ENCODE measurements around the gene EXTL1.

EXTL1 gene

DNA sequence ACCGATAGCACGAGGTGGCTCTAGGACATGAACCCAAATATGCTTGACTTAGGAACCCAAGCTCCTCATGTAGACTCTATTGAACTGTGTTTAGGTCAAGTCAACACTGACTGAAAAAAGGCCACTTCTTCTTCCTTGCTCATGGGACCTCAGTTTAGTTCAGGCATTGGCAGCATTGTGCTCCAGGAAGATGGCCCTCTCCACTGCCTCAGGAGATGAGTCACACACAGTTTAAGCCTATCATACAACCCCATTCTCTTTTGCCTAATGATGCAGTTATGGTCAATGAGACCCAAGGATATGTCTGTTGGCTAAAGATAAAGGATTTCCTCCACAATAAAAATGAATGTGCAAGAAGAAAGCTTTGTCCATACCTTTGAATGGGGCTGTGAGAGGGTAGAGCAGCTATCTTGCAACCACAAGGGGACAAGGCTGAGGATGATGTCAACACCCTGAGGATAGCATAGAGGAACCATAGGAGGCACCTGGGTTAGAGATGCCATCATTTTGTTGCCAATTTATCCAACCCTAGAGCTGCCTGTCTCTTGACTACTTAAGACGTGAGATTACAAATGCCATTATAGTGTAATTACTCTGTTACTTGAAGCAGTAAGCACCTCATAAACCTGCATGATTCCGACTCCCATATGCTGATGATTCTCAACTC, 48.9 kb downstream of the EXTL1 start:
- no peak for DNase-seq (ENCODE audit: low spot score)

DNA sequence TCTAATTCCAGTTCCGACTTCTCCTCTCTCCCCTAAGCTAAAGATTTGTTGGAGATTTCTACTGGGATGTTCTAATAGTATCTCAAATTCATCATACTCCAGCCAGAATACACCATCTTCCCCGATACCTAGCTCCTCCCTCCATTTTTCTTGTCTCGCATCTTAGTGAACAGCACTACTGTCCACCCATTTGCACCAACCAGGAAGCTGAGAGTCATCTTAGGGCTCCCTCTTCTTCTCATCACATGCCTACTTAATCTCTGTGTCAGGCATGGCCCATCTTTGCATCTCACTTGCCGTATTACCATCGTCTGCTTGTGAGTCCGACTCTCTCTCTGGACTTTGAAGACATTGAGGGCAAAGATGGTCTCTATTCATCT, 49.4 kb downstream of the EXTL1 start:
- DNase-seq (ENCODE audit: low spot score), result no peak

DNA sequence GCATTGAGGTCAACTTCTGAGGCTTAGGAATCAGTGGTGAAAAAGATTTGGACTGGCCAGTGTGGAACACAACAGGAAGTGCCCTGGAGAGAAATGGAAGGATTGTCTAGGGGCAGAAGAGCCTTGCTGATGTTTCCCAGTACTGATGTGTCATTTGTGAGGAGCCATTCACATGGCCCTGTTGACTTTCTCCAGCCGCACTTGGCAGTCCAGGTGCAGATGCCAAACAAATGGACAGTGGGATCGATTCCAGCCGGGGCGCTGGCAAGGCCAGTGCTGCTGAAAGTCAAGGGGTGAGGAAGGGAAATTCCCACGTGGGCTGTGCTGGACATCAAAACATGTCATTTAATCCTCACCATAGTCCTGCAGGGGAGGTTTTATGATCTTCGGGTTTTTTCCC, 50.7 kb downstream of the EXTL1 start:
- no peak for DNase-seq (ENCODE audit: low spot score)

DNA sequence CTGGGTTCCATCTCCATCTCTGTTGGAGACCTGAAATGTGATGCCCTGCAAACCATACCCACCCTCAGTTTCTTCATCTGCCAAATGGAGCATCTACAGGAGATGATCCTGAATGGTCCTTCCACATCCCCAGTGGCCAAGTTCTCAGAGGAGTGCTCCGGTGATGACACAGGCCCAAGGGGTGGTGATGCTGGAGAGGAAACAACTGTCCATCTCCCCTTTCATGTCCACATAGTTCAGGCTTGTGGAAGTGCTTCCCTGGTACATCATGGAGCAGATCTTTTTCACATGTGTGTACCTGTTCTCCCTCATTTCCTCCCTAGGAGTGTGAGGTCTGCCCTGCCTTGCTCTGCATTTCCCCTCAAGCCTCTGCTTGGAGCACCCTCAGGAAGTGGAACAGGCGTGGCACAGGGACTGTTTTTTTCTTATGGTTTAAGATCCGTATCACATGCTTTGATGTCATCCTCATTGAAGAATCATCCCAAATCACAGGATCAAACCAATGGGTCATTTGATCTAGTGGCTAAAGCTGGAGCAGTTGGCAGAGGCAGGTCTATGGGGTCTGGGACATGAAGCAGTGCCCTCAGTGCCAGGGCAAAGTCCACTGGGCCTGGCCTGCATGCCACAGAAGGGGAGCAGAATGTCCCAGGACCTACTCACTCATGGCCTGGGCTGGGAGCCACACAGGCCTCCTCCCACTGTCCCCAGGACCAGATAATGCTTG, 54.0 kb downstream of the EXTL1 start:
- DNase-seq (ENCODE audit: low spot score), result no peak

DNA sequence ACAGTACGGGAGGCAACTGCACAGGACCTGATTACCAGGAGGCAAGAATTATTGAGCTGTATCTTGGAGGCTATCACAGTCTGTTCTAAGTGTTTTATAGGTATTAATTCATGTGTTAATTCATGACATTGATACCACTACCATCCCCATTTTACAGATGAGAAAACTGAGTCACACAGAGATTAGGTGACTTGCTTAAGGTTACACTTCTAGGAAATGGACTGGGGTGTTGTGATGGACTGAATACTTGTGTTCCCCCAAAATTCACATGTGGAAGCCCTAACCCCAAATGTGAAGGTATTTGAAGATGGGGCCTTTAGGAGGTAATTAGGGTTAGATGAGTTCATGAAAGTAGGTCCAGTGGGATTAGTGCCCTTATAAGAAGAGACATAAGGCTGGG, 55.9 kb downstream of the EXTL1 start:
- no peak for DNase-seq (ENCODE audit: low spot score)

DNA sequence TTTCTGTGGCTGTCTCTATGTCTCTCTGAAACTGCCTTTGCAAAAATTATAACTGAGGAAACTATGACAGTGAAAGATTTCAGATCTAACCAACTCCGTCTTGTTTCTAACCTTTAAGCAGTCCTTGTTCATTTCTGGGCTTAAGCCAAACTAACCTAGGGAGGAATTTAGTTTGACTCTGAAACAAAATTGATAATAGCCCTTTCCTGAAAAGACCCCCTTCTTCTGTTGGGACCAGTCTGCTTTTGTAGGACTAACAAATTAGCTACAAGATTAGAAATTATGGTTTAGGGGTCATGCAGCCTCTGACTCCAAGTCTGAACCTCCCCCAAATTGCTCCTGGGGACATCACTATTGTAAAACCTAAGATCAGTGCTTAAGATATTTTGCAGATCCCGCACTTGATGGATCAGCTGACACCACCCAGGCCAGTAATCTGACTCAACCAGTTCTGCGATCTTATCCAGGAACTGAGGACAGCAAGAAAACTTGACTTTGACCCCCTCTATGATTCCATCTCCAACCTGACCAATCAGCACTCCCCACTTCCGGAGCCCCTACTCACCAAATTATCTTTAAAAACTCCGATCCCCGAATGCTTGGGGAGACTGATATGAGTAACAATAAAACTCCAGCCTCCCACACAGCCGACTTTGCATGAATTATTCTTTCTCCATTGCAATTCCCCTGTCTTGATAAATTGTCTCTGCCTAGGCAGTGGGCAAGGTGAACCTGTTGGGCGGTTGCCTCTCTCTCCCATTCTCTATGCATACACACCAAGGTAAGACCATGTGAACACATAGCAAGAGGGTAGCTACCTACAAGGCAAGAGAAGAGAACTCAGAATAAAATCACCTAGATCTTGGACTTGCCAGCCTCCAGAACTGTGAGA, 57.0 kb downstream of the EXTL1 start:
- DNase-seq (ENCODE audit: low spot score), result no peak

DNA sequence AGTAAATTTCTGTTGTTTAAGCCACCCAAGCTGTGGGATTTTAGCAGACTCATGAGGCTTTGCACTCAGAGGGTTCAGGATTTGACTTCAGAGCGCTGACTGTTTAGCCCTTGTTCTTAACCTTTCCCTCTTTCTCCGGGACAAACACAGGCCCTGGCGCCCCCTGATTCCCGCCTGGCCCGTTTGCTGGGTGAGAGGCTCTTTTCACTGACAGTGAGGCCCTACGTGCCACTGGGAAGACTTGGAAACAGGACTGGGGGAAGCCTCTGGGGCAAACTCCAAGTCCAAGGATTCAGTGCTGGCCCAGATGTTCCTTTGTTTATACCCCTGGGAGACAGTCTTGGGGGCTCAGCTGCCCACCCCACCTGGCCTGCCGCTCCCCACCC, 57.6 kb downstream of the EXTL1 start:
- DNase-seq (ENCODE audit: low spot score), result no peak

DNA sequence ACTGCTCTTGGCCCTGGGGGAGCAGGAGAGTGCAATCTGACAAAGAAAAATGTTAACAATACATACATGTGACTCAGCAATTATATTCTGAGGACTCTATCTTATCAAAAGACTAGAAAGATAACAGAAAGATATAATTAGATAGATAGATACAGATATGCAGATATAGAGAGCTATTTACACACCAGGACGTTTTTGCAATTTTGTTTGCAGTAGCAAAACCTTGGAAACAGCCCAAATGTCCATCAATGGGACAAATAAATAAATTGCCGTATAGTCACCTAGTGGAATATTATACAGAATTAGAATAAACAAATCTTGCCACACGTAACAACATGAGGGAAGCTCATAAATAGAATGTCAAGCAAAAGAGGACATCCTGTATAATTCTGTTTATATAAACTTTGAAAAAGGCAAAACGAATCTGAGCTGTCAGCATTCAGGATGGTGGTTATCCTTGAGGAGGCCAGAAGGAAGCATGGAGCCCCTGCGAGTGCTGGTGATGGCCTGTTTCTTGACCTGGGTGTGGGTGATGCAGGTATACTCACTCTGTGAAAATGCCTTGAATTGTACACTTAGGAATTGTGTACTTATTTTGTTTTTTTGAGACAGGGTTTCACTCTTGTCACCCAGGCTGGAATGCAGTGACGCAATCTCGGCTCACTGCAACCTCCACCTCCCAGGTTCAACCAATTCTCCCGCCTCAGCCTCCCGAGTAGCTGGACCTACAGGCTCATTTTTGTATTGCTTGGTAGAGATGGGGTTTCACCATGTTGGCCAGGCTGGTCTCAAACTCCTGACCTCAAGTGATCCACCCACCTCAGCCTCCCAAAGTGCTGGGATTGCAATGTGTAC, 58.6 kb downstream of the EXTL1 start:
- DNase-seq (ENCODE audit: low spot score), result no peak

DNA sequence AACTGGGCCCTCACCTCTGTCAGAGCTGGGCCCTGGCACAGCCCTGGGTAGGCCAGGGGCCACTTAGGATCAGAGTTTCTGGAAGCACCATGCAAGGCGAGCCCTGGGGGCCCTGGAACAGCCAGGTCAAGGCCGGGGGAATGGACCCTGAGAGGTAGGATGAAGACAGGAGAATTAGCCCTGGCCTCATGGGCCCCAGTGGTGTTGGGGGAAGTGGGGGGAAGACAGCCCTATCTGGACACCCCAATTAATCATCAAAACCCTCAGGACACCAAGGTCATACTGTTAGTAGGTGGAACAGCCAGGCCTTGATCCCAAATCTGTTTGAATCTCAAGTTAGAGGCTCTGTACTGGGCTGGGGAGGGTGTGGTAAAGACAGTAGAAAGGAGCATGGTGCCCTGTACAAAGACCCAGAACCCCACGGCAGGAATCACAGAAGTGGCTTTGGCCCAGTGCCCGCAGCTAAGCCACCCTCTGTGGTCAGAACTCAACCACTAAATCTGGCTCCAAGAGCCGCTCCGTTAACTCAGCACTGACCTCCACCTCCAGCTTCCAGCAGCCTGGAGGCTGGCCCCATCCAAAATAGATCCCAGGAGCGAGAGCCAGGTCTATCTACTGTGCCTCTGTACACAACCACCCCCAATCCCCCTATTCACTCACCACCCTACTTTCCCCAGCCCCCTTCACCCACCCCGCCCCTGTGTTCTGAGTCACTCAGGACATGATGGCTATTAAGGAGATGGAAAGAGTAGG, 59.9 kb downstream of the EXTL1 start:
- no peak for DNase-seq (ENCODE audit: low spot score)

DNA sequence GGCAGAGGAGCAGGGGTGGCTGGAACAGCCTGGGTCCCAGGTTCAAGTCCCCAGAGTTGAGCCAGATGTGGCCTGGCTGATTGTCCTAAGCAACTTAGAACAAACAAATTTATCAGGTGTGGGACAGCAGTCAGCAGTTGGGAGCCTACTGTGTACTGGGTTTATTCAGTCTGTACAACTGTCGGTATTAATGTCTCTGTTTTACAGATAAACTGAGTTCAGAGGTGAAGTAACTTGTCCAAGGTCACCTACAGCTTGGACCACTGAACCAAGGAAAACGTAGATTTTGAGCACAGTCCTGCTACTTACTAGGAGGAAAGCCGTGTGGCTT, 60.4 kb downstream of the EXTL1 start:
- DNase-seq (ENCODE audit: low spot score), result no peak

DNA sequence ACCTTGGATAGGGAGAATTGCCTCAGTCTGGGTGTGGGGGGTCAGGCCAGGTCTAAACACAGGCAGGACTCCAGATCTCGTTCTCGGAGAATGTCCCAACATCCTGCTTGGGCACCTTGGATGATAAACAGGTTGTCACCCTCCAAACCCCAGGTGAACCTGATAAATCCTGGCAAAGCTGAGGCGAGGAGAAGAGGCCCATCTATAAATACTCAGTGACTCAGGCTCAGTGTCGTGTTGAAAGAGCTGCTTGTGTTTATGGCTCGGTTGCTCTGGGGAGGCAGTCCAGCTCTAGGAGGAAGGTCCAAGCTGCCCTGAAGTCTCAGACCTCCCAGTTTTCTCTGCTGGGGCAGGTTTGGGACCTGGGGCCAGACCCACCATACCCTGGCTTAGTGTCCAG, 61.6 kb downstream of the EXTL1 start:
- no peak for DNase-seq (ENCODE audit: low spot score)

DNA sequence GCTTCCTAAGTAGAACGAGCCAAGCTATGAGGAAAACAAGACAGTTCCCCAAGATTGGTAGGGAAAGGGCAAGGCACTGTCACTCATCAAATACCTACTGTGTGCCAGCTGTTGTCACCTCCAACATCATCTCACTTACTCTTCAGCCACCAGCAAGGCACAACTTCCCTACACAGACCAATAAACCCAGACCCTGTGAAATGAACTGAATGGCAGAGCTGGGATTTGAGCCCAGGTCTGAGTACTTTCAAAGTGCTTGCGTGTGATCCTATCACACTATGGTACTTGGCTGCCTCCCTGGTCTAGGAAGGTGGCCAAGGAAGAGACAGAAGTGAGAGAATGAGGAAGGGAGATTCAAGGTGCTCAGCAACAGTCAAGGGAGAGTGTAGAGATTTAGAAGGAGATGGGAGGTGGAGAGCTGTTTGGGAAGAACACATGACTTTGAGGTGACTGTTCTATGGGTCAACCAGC, 62.6 kb downstream of the EXTL1 start:
- DNase-seq (ENCODE audit: low spot score), result no peak

DNA sequence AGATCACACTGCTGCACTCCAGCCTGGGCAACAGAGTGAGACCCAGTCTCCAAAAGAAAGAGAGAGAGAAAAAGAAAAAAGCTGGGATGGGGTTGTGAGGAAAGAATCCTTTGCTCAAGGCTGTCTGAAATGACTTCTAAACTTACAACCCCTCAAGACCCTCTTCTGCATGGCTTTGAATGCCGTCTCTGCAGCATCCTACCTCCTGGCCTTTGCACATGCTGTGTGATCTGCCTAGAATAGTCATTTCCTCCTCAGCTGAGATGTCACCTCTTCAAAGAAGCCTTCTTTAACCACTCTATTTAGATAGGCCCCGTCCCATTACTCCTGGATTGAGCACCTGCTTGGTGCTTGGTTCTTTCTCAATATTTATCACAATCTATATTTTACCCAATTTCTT, 63.3 kb downstream of the EXTL1 start:
- DNase-seq (ENCODE audit: low spot score), result no peak

Measured in activated CD4-positive, alpha-beta T cell treated with anti-CD3 and anti-CD28 coated beads, Interleukin-2, Interleukin-4, amounts not matched to agents 100 ng/mL and 50 ng/mL, durations not matched to agents 16 hours and 8 hours (primary cell).